BE2C (cell line): ENCODE results near the gene GPER1.

Experiments used
- DNase-seq: peaks from one replicate; pipeline ENCODE4 v3.0.0-alpha.2; 2020
- H3K27me3 ChIP-seq: fragments of 250-450 bp; sonication (Bioruptor Pico); 2 replicates; pipeline ENCODE4 v1.5.1; 2020; ENCODE audit warnings: mild to moderate bottlenecking
- H3K36me3 ChIP-seq: fragments of 250-450 bp; sonication (Bioruptor Pico); 2 replicates; pipeline ENCODE4 v1.5.1; 2020; ENCODE audit warnings: mild to moderate bottlenecking
- H3K4me1 ChIP-seq: fragments of 250-450 bp; sonication (Bioruptor Pico); 2 replicates; pipeline ENCODE4 v1.5.1; 2020
- H3K4me3 ChIP-seq: 2 replicates; pipeline ENCODE4 v1.5.1; 2011; ENCODE audit warnings: low read depth, low read length
- H3K9me3 ChIP-seq: fragments of 250-450 bp; sonication (Bioruptor Pico); 2 replicates; pipeline ENCODE4 v1.5.1; 2020
- TF ChIP-seq, protein P1 (sequence below): IDR thresholded peaks from 2 replicates; pipeline ENCODE4 v1.5.1; 2012; ENCODE audit warnings: mild to moderate bottlenecking, low read depth, low read length

Gene GPER1

DNA sequence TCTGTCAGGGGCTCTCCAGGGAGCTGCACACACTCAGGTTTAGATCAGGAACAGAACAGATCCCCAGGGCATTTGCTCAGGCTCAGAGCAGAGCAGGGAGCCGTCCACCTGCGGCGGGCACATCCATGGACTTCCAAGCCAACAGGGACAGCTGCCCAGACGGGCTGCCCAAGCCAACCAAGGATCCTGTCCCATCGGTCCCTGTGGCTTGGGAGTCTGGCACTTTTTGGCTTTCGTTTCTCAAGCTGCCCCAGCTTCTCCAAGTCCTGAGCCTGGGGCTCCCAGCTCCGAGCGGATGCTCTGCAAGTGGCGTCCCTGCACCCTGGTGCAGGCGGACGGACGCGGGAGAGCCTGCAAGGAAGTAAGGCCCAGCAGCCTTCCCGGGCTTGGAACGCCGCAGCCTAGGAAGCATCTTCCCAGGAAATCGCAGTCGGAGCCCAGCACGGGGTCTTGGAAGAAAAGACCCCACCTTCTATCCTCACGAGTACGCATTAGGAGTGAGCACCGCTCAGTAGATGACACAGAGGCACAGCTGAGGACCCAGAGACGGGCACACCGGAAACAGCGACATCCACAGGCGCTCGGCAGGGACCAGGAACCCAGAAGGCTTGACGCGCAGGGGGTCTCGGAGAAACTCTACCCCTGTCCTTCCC is 37.5 kb upstream of the GPER1 start:
- Histone ChIP-seq H3K4me1 (peaks cover 20% of the 10 kb centered on the region), H3K27me3 (no peaks in the 10 kb centered on the region), H3K36me3 (no peaks in the 10 kb centered on the region; the same call in 1 of the 2 replicates), H3K9me3 (no peaks in the 10 kb centered on the region), H3K4me3 (no peak overlapping the region)
- TF ChIP-seq, protein P1, sequence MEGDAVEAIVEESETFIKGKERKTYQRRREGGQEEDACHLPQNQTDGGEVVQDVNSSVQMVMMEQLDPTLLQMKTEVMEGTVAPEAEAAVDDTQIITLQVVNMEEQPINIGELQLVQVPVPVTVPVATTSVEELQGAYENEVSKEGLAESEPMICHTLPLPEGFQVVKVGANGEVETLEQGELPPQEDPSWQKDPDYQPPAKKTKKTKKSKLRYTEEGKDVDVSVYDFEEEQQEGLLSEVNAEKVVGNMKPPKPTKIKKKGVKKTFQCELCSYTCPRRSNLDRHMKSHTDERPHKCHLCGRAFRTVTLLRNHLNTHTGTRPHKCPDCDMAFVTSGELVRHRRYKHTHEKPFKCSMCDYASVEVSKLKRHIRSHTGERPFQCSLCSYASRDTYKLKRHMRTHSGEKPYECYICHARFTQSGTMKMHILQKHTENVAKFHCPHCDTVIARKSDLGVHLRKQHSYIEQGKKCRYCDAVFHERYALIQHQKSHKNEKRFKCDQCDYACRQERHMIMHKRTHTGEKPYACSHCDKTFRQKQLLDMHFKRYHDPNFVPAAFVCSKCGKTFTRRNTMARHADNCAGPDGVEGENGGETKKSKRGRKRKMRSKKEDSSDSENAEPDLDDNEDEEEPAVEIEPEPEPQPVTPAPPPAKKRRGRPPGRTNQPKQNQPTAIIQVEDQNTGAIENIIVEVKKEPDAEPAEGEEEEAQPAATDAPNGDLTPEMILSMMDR, result no peak
- no peak for DNase-seq

DNA sequence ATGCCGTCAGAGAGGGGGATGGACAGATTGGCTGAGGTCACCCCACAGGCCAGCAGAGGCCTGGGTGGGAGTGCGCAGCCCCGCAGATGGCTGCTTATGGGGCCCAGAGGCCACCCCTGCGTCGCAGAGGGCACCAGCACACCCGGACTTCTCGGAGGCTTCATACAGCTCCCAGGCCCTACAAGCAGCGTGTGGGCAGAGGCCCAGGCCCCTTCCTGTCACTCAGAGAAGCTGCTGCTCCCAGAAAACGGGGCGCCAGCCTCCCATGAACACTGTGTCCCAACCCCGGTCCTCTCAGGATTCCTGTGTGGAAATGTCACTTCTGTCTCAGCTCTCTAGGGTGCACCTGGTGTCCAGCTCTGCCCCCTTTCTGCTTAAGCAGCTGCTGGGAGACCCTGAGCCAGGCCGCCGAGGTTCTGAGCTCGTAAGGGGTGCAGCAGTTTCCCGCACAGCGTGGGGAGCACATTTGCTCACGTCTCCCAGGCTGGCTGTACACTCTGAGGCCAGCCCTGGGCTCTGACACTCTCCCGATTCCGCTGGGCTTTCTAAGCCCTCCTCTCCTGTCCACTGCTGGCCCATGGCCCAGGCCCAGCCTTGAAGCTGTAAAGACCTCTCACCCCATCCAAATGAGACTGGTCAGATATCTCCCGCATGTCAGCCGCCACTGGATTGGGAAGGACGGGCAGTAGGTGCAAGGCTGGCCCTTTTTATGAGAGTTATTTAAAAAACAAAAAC is 36.8 kb upstream of the GPER1 start:
- Histone ChIP-seq H3K4me3 (no peak overlapping the region), H3K4me1 (peaks cover 28% of the 10 kb centered on the region), H3K9me3 (no peaks in the 10 kb centered on the region), H3K36me3 (no peaks in the 10 kb centered on the region; the same call in 1 of the 2 replicates), H3K27me3 (no peaks in the 10 kb centered on the region)
- TF ChIP-seq, protein P1, result no peak
- no peak for DNase-seq

DNA sequence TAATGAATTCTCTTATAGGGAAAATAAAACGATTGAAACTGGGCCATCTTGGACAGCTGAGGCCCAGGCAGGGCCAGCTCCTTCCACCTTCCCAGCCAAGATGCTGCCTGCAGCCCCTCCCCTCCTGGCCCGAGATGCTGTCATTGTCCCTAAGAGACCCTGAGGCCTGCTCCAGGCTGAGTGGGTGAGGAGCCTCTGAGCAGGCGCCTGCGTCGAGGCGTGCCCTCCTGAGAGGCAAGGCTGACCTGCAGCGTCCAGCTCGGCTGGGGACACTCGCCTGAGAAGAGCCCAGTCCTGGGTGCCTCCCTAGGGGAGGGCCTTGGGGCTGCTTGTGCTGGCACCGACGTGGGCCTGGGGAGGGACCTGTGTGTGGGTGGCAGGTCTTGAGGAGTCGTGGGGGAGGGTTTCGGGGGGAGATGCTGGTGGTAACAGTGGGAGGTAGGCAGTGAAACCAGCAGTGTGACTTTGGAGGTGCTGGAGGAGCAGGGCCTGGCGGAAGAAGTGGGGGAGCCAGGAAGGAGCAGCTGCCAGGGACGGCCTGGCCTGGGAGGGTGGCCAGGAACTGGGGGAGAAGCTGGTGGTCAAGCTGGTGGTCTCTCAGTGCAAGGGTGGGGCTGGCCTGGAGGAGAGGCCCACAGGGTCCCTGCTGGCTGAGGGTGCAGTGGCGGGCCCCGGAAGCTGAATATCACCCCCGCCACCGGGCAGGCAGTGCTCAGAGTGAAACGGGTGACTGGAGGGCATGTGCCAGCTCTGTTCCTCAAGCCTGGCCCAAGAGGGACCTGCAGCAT is 35.7 kb upstream of the GPER1 start:
- Histone ChIP-seq H3K4me3 (no peak overlapping the region), H3K9me3 (no peaks in the 10 kb centered on the region), H3K4me1 (peaks cover 30% of the 10 kb centered on the region), H3K36me3 (no peaks in the 10 kb centered on the region; the same call in 1 of the 2 replicates), H3K27me3 (no peaks in the 10 kb centered on the region)
- no peak for DNase-seq
- TF ChIP-seq, protein P1, result no peak

DNA sequence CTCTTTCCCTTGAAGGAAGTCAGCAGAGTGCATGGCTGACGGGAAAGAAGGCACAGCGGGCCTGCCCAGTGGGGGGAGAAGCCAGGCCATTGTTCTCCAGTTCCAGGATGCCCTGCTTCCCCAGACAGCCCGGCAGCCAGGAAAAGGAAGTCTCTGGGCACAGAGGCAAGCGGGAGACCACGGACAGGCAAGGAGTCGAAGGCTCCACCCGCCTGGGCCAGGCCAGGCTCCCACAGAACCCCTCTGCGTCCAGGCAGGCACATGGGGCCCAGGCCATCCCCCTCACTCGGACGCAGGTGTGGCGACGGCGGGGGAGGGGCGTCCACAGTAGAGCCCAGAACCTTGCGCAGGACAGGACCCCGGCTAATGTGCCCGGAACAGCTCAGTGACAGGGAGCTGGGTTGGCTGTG is 34.9 kb upstream of the GPER1 start:
- Histone ChIP-seq H3K4me1 (peaks cover 25% of the 10 kb centered on the region), H3K9me3 (no peaks in the 10 kb centered on the region)

DNA sequence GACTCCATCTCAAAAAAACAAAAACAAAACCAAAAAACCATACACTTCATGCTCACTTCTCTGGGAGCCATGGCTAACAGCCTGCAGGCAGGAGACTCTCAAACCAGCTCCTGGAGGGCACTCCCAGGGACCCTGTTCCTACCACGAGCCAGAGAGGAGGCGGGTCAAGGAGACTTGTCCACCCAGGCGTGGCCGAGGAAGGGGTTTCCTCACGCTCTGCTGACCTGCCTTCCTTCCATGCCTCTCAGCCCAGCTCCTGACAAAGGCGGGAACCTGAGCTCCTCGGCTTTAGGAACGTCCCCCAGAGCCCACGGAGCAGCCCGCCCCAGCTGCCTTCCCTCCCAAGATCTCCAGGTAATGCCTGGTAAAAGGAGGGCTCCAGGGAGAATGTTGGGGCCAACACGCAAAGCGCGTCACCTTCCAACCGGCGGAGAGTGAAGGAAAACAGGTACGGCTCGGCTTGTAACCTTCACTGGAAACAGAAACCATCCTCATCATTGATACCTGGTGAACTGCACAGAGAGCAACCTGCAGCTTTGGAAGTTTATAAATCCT is 34.0 kb upstream of the GPER1 start:
- DNase-seq, result no peak
- Histone ChIP-seq H3K4me1 (peaks cover 25% of the 10 kb centered on the region), H3K36me3 (peaks cover 12% of the 10 kb centered on the region), H3K9me3 (no peaks in the 10 kb centered on the region), H3K27me3 (no peaks in the 10 kb centered on the region), H3K4me3 (no peak overlapping the region)
- TF ChIP-seq, protein P1, result no peak

More for the DNA sequence above, 34.9 kb upstream of the GPER1 start:
- no peaks in the 10 kb centered on the region for H3K27me3 ChIP-seq
- no peak overlapping the region for H3K4me3 ChIP-seq
- no peak for DNase-seq
- TF ChIP-seq, protein P1, result no peak
- peaks cover 7% of the 10 kb centered on the region for H3K36me3 ChIP-seq
